Measurements from ENCODE around the gene MEGF6.

DNA sequence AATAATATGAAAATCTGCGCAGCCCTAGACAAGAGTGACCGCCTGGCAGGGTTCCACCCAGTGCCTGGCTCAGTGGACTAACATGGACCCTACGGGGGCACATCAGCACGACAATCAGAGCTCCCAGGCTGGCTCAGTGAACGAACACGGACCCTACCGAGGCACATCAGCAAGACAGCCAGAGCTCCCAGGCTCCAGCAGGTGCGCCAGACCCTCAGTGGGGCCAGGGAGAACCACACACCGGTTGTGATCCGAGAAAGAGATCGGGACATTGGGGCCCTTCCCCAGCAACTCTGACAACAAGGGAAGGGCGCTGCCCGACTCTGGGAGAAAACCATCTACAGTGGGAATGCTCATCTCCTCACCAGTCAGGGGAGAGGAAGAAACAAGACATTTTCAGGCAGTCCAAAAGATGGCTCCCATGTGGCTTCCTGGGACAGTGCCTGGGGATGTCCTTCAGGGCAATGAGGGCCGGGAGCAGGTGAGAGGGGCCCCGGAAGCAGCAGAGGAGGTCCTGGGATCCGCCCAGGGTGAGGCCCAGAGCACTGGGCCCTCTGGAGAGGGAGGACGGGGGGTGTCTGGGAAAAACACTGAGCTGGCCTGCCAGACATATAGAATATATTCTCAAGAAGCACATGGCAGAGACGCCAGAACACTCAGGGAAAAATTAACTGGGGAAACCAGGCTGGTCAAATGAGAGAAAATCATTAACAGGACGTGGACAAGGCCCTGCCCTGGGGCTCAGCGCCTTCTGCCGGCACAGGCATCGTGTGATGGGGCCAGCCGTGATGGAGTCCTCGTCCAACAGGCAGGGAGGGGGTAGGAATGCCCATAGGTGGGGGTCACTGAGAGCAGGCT is 152.0 kb downstream of the MEGF6 start:
- TF ChIP-seq, protein P1, sequence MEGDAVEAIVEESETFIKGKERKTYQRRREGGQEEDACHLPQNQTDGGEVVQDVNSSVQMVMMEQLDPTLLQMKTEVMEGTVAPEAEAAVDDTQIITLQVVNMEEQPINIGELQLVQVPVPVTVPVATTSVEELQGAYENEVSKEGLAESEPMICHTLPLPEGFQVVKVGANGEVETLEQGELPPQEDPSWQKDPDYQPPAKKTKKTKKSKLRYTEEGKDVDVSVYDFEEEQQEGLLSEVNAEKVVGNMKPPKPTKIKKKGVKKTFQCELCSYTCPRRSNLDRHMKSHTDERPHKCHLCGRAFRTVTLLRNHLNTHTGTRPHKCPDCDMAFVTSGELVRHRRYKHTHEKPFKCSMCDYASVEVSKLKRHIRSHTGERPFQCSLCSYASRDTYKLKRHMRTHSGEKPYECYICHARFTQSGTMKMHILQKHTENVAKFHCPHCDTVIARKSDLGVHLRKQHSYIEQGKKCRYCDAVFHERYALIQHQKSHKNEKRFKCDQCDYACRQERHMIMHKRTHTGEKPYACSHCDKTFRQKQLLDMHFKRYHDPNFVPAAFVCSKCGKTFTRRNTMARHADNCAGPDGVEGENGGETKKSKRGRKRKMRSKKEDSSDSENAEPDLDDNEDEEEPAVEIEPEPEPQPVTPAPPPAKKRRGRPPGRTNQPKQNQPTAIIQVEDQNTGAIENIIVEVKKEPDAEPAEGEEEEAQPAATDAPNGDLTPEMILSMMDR (IDR thresholded peaks at IDR 0.05; ENCODE audit: extremely low read depth in 1 of 2, insufficient read depth in 1 of 2, low read depth in 1 of 2, low read length in 2 of 2), result no peak
- no peak for TF ChIP-seq POLR2A (IDR thresholded peaks at IDR 0.05; ENCODE audit: low read depth, low read length)
- TF ChIP-seq POLR2AphosphoS5 (IDR thresholded peaks at IDR 0.05; ENCODE audit: insufficient read depth, low read depth, low read length), result no peak
- TF ChIP-seq, protein P2, sequence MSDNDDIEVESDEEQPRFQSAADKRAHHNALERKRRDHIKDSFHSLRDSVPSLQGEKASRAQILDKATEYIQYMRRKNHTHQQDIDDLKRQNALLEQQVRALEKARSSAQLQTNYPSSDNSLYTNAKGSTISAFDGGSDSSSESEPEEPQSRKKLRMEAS (IDR thresholded peaks at IDR 0.05; ENCODE audit: insufficient read depth, insufficient read length), result no peak

Measured in endothelial cell of umbilical vein (primary cell).